ENCODE results near the gene HSF2BP. TPM values are rescaled to one million over a fixed set of nuclear protein-coding genes. Genes with fewer than 3 reads are reported as not detected.

The HSF2BP gene
- total RNA-seq, 1 experiment from 2014 or later = 1.5 TPM

- Histone ChIP-seq H3K27ac (ENCODE audit: insufficient read length, low read depth, low read length) (no peak overlapping the region), H3K27me3 (ENCODE audit: insufficient read depth, low read length) (no peaks in the 10 kb centered on the region)
- DNase-seq = no peak
Measured at GRCh38 chr21:43609501-43610340, 49.6 kb downstream of the HSF2BP start.

More at GRCh38 chr21:43609501-43610340, 49.6 kb downstream of the HSF2BP start:
- H3K18ac ChIP-seq (ENCODE audit: insufficient read length, low read depth, low read length) = no peak overlapping the region
- peaks cover 3 to 4% of the 10 kb centered on the region in 2 experiments for H3K4me1 Mint-ChIP-seq
- H3K4ac ChIP-seq (ENCODE audit: low read depth, low read length) = no peak overlapping the region
- H2BK15ac ChIP-seq (ENCODE audit: low read depth, low read length) = no peak overlapping the region
- no peak overlapping the region for H4K91ac ChIP-seq (ENCODE audit: insufficient read length, low read depth, low read length)
- H3K9ac ChIP-seq (ENCODE audit: extremely low read depth, insufficient read length, low read length) = no peak overlapping the region
- no peaks in the 10 kb centered on the region for H3K79me2 ChIP-seq (ENCODE audit: insufficient read depth, low read length)
- WGBS (ENCODE audit: extremely low coverage, insufficient read length, low lambda C conversion rate) = no CpG with 5 or more reads among the region's 8 CpGs
- H3K23me2 ChIP-seq (ENCODE audit: insufficient read length, low read depth, low read length, poor library complexity, severe bottlenecking) = no peaks in the 10 kb centered on the region
- H3T11ph ChIP-seq (ENCODE audit: low read length) = no peak overlapping the region
- no peaks in the 10 kb centered on the region for H3K4me1 ChIP-seq (ENCODE audit: insufficient read depth, low read length)
- H3K36me3 Mint-ChIP-seq (ENCODE audit: insufficient read depth in 1 of 3, low read depth in 3 of 3) = no peaks in the 10 kb centered on the region
- H3K23ac ChIP-seq (ENCODE audit: insufficient read length, low read depth, low read length) = no peak overlapping the region
- no peaks in the 10 kb centered on the region for H3K79me1 ChIP-seq (ENCODE audit: insufficient read depth, low read depth, low read length, poor library complexity, severe bottlenecking)
- no peak overlapping the region for H3K27ac Mint-ChIP-seq
- H2BK5ac ChIP-seq (ENCODE audit: insufficient read length, low read length) = no peak overlapping the region
- no peaks in the 10 kb centered on the region for H3K27me3 Mint-ChIP-seq (ENCODE audit: low read depth)
- H3K9me3 ChIP-seq (ENCODE audit: control insufficient read depth, low read depth, low read length) = no peaks in the 10 kb centered on the region
- H3K4me2 ChIP-seq (ENCODE audit: insufficient read depth, insufficient read length, low read length) = no peak overlapping the region
- no peak overlapping the region for H3K14ac ChIP-seq (ENCODE audit: insufficient read depth, low read length)
- H2AFZ ChIP-seq (ENCODE audit: low read length) = no peak overlapping the region
- no peaks in the 10 kb centered on the region for H3K9me3 Mint-ChIP-seq
- no peak overlapping the region for H4K5ac ChIP-seq (ENCODE audit: insufficient read length, low read depth, low read length)
- no peak overlapping the region for H2BK20ac ChIP-seq (ENCODE audit: low read depth, low read length, poor library complexity, severe bottlenecking)
- TF ChIP-seq CTCF (conservative IDR thresholded peaks at IDR 0.05) = no peak
- no peak overlapping the region for H4K8ac ChIP-seq (replicated peaks; ENCODE audit: insufficient read length, low read depth, low read length)
- H4K20me1 ChIP-seq (ENCODE audit: control insufficient read depth, insufficient read depth, insufficient read length) = no peaks in the 10 kb centered on the region
- H3K4me3 Mint-ChIP-seq = no peak overlapping the region
- no peak overlapping the region for H2BK120ac ChIP-seq (ENCODE audit: low read depth, low read length, poor library complexity, severe bottlenecking)
- no peak overlapping the region for H2AK5ac ChIP-seq (ENCODE audit: insufficient read length, low read length)
- H3K56ac ChIP-seq (ENCODE audit: insufficient read length, low read depth, low read length) = no peak overlapping the region
- no peak overlapping the region for H2BK12ac ChIP-seq (ENCODE audit: insufficient read length, low read depth, low read length)
